H1 (cell line): Measurements from ENCODE around the gene IFNA14.
"Not testable (repeated sequence)": the region's sequence is repeated elsewhere in the genome, so short reads cannot be mapped to it uniquely, and the experiment has no call there.

Experiments used
- RAD21 ChIP-seq, 2 experiments: IDR thresholded peaks in 1 of 2; conservative IDR thresholded peaks in 1 of 2; 2 replicates each; pipeline ENCODE4 v1.6.1; 2011; ENCODE audit warnings: low read depth in 2 of 2, low read length in 2 of 2, improper control_type of control experiment in 1 of 2, inconsistent platforms in 1 of 2, mild to moderate bottlenecking in 1 of 2, moderate library complexity in 1 of 2
- RFX5 ChIP-seq: IDR thresholded peaks from 2 replicates; pipeline ENCODE4 v1.6.1; 2011; ENCODE audit warnings: low read depth, low read length, improper control_type of control experiment, borderline replicate concordance

- TF ChIP-seq RAD21 (IDR thresholded peaks at IDR 0.05 in 1 of 2, conservative IDR thresholded peaks at IDR 0.05 in 1 of 2; ENCODE audit: low read depth in 2 of 2, low read length in 2 of 2) = peak; percentile 79 to 82
- TF ChIP-seq RFX5 = not testable (repeated sequence)
Observed at GRCh38 chr9:21235468-21236359, 4.1 kb downstream of the IFNA14 start.
